ENCODE measurements around the gene HRH1.
"Not testable (repeated sequence)": the region's sequence is repeated elsewhere in the genome, so short reads cannot be mapped to it uniquely, and the experiment has no call there.

HRH1 gene

GRCh38 chr3:11154036-11154952 lies at the start of gene HRH1:
HRH1 (plus strand) TSS chr3:11154493; CDS start chr3:11259038, 104,545 bp downstream.
- no peak for TF ChIP-seq GATA1 (IDR thresholded peaks at IDR 0.05; ENCODE audit: low read depth, low read length)
- DNase-seq: no peak

GRCh38 chr3:11113316-11113715 lies 41.0 kb upstream of the HRH1 start:
- DNase-seq: not testable (repeated sequence)

GRCh38 chr3:11115548-11115947 lies 38.7 kb upstream of the HRH1 start:
- TF ChIP-seq POLR2A (IDR thresholded peaks at IDR 0.05; ENCODE audit: low read length) (no peak), GATA1 (IDR thresholded peaks at IDR 0.05; ENCODE audit: low read depth, low read length) (no peak)
- DNase-seq: no peak

GRCh38 chr3:11116336-11117059 lies 37.8 kb upstream of the HRH1 start:
- TF ChIP-seq POLR2A (IDR thresholded peaks at IDR 0.05; ENCODE audit: low read length) (no peak), GATA1 (IDR thresholded peaks at IDR 0.05; ENCODE audit: low read depth, low read length) (no peak)
- DNase-seq: no peak

- DNase-seq: no peak
- TF ChIP-seq POLR2A (IDR thresholded peaks at IDR 0.05; ENCODE audit: low read length): no peak
- no peak for TF ChIP-seq GATA1 (IDR thresholded peaks at IDR 0.05; ENCODE audit: low read depth, low read length)
Observed at GRCh38 chr3:11117591-11117990, 36.7 kb upstream of the HRH1 start.

GRCh38 chr3:11118181-11118682 lies 36.1 kb upstream of the HRH1 start:
- TF ChIP-seq GATA1 (IDR thresholded peaks at IDR 0.05; ENCODE audit: low read depth, low read length) (no peak), POLR2A (IDR thresholded peaks at IDR 0.05; ENCODE audit: low read length) (no peak)
- no peak for DNase-seq

- no peak for DNase-seq
- TF ChIP-seq GATA1 (IDR thresholded peaks at IDR 0.05; ENCODE audit: low read depth, low read length): no peak
- no peak for TF ChIP-seq POLR2A (IDR thresholded peaks at IDR 0.05; ENCODE audit: low read length)
Observed at GRCh38 chr3:11120091-11120805, 34.0 kb upstream of the HRH1 start.

- no peak for DNase-seq
- TF ChIP-seq POLR2A (IDR thresholded peaks at IDR 0.05; ENCODE audit: low read length) (no peak), GATA1 (IDR thresholded peaks at IDR 0.05; ENCODE audit: low read depth, low read length) (no peak)
Observed at GRCh38 chr3:11126653-11127052, 27.6 kb upstream of the HRH1 start.

- DNase-seq: no peak
- TF ChIP-seq GATA1 (IDR thresholded peaks at IDR 0.05; ENCODE audit: low read depth, low read length) (no peak), POLR2A (IDR thresholded peaks at IDR 0.05; ENCODE audit: low read length) (no peak)
Observed at GRCh38 chr3:11128682-11129632, 25.3 kb upstream of the HRH1 start.

- TF ChIP-seq POLR2A (IDR thresholded peaks at IDR 0.05; ENCODE audit: low read length) (no peak), GATA1 (IDR thresholded peaks at IDR 0.05; ENCODE audit: low read depth, low read length) (no peak)
- no peak for DNase-seq
Observed at GRCh38 chr3:11130385-11130784, 23.9 kb upstream of the HRH1 start.

- TF ChIP-seq GATA1 (IDR thresholded peaks at IDR 0.05; ENCODE audit: low read depth, low read length) (no peak), POLR2A (IDR thresholded peaks at IDR 0.05; ENCODE audit: low read length) (no peak)
Observed at GRCh38 chr3:11131371-11131770, 22.9 kb upstream of the HRH1 start.

GRCh38 chr3:11131886-11132285 lies 22.4 kb upstream of the HRH1 start:
- not testable (repeated sequence) for DNase-seq

More at GRCh38 chr3:11131371-11131770, 22.9 kb upstream of the HRH1 start:
- DNase-seq: no peak

- DNase-seq: no peak
- TF ChIP-seq GATA1 (IDR thresholded peaks at IDR 0.05; ENCODE audit: low read depth, low read length): no peak
- TF ChIP-seq POLR2A (IDR thresholded peaks at IDR 0.05; ENCODE audit: low read length): no peak
Observed at GRCh38 chr3:11132861-11133260, 21.4 kb upstream of the HRH1 start.

Measured in erythroblast (primary cell).